GM18502 (cell line): Measurements from ENCODE around the gene PREX1.
"Not testable (repeated sequence)": the region's sequence is repeated elsewhere in the genome, so short reads cannot be mapped to it uniquely, and the experiment has no call there.

ENCODE experiments used
- ATAC-seq: cut with Tn5 transposase; IDR thresholded peaks from one replicate; pipeline ENCODE4 v1.9.1; 2021; ENCODE audit warnings: mild to moderate bottlenecking; ENCODE audit not compliant: unreplicated experiment, poor library complexity

Gene PREX1

DNA sequence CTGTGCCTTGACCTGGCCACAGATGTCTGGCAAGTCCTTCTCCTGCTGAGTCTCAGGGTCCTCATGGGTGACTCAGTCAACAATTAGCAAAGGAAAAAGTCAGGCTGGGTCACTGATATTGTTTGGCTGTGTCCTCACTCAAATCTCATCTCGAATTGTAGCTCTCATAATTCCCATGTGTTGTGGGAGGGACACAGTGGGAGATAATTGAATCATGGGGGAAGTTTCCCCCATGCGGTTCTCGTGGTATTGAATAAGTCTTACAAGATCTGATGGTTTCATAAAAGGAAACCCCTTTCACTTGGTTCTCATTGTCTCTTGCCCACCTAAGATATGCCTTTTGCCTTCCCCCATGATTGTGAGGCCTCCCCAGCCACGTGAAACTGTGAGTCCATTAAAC, 45.7 kb downstream of the PREX1 start:
- no peak for ATAC-seq

DNA sequence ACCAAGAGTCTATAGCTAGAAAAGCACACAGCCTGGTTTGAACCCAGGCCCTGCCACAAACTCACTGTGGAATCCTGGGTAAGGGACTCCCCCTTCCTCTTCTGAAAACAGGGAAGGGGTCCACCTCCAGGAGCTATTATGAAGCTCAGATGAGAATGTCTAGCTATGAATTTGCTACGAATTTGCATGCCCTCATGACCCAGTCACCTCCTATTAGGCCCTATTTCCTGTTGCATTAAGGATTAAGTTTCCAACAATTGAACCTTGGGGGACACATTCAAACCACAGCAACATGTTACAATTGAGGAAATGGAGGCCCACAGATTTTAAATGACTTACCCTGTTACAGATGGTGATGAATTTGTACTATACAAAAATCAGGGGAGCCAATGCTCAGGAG, 46.2 kb downstream of the PREX1 start:
- no peak for ATAC-seq

DNA sequence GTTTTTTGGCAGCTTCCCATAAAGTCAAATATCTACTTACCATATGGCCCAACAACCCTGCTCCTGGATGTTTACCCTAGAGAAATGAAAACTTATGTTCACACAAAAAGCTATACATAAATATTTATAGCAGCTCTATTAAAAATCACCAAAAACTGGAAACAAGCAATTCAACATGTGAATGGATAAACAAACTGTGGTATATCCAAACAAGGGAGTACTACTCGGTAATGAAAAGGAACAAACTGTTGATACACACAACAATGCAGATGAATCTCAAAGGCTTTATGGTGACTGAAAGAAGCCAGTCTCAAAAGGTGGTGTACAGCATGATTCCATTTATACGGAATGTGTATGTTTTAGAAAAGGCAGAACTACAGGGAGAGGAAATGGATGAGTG, 48.4 kb downstream of the PREX1 start:
- ATAC-seq, result no peak

DNA sequence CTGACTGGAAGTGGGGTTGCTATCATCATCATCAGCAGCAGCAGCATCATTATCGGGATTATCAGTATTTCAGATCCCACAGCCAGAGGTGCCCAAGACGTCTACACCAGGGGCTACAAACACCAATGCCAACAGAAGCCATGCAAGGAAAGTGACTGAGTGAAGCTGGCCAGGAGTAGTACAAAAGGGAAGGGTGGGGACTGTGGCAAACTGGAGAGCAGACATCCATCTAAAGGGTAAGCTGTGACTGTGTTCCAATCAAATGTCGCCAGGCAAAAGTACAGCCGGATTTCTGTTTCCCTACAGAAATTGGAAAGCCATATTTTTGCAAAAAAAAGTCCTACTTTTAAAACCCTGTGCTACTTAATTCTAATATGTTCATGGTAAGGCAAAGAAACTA, 50.0 kb downstream of the PREX1 start:
- ATAC-seq, result no peak

DNA sequence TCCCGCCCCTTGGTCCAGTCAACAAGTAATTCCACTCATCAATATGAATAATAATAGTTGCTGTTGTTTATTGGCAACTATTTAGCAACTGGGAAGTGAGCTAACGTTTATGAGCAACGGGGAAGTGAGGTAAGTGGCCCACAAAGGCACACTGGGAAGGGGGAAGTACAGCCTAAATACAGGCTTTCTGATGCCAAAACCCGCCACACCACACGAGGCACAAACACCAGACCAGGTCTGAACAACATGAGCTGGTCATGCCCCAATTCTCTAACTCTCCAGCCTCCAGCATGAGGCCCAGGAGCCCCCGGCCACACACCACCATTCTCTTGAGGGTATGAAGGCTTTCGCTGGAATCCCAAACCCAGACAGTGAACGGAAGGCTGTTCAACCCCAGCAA, 50.8 kb downstream of the PREX1 start:
- ATAC-seq, result no peak

DNA sequence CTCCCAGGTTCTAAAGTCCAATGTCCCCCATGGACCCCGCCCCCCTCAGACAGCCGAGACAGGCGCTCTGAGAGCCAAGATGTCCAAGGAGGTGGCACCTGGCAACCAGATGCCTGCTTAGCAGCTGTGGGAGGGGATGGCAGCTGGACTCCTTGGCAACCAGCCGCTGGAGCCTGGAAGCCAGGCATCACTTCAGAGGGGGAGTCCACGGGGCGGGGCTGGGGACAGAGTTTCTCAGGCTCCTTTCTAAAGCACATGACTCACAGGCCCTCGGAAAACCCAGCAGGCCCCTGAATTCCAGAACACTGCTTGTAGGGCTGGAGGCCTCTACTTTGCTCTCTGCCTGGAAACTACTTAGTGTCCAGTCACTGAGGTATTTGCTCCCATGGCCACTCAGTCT, 51.5 kb downstream of the PREX1 start:
- ATAC-seq, result no peak

DNA sequence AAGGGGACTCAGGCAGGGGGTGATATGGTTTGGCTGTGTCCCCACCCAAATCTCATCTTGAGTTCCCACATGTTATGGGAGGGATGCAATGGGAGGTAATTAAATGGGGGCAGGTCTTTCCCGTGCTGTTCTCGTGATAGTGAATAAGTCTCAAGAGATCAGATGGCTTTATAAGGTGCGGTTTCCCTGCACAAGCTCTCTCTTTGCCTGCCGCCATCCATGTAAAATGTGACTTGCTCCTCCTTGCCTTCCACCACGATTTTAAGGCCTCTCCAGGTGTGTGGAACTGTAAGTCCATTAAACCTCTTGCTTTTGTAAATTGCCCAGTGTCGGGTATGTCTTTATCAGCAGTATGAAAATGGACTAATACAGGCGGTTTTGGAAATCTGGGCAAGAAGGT, 52.3 kb downstream of the PREX1 start:
- not testable (repeated sequence) for ATAC-seq

DNA sequence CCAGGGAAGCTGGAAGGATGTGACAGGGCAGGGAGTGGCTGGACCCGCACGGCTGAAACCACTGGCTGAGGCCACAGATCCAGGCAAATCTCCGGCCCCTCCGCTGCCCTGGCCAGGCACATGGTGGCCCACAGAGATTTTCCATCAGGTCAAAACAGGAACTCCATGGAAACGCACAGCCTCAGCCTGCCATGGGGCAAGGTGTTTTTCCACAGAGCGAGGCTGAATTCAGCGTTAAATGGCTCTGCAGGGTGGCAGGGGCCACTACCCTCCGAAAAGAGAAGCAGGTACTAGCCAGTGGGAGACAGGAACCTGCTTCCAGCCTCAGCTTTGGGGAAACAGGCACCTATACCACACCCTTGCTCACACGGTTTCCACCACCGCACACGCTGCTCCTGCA, 53.1 kb downstream of the PREX1 start:
- ATAC-seq, result no peak

DNA sequence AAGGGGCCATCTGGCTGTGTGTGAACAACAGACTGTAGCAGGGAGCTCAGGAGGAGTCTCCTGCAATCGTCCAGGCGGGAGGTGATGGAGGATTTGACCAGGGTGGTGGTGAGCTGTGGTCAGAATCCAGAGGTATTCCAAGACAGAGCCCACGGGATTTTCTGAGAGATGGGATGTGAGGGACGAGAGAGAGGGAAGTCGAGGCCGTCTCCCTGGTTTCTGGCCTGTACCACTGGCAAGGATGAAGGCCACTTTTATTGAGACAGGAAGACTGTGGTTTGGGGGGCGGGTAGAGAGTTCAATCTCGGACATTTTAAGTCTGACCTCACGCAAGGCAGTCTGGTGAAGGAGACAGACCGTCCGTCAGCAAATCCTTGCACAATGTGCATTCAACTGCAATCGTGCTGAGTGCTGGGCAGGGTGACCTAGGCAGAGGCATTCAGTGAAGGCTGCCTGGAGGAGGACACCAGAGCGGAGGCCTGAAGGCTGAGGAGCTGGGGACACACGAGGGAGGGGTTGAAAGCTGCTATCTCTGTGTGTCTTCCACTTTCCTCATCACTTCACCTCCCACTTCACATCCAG, 53.9 kb downstream of the PREX1 start:
- ATAC-seq, result no peak

DNA sequence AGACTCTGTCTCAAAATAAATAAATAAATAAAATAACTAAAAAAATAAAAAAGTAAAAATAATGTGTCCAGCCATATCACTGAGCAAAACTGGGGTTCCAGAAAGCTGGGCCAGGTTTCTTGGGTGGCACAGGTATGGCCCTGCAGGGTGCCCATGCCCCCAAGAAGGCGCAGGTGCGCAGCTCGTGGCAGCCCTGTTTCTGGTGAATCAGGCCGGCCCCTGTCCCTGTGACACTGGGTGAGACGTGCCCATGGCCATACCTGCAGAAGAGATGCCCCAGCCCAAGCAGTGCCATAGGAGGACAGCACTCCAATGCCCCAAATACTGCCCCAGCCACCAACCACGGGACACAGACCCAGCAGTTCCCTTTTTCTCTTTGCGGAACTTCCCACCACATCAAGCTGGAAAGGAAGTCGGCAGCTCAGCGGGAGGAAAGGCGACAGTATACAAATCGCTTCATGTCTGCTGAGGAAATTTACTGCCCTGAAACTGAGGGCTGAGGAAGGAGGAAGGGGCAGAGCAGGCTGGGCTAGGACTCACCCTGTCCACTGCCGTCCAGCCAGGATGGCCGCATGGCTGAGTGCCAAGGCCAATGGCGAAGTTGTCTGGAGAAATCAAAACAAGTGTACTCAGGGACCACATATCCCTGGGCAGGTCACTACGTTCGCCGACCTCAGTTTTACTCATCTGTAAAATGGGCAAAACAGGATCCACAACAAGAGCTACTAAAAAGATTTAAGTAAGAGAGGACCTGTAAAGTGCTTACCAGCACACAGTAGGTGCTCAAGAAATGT, 55.4 kb downstream of the PREX1 start:
- no peak for ATAC-seq

DNA sequence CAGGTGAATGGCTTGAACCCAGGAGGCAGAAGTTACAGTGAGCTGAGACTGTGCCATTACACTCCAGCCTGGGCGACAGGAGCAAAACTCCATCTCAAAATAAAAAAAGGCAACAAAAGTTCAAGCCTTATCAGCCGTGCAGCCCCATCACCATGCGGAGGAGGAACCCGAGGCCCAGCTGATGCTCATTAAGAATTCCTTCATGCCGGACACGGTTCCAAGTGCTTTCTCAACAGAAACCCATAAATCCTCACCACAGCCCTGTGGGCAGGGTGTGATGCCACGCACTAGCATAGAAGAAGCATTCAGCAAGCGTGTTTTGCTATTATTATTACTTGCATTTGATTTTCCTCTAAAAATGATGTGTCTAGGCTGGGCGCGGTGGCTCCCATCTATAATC, 56.3 kb downstream of the PREX1 start:
- no peak for ATAC-seq

DNA sequence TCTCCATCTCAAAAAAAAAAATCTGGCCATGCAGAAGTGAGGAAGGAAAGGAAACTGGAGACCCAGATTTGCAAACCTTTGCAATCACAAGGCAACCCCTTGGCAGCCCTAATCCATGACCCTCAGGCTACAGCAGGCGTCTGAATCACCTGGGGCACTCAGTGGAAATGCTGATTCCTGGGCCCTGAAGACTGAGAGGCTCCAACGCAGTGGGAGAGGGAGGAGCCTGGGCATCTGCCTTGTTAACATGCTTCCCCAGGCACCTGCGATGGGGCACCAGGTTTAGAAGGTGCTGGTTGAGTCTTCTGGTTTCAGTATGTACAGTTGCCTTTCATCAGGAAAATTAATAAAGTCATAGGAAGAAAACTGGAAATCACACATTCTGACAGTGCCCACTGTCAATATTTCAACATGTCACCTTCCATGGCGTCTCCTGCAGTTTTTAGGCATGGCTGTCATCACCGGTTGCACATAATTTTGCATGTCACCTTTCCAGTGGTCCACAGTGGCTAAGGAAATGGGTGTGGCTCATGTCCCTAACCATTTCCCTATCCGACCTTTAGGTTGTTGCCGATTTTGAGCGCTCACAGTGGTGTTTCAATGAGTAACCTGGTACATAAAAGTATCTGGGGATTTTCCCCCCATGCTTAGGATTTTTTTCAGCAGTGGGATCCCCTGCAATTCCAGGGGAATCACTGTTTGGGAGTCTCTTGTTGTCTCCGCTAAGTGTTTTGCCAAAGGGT, 56.9 kb downstream of the PREX1 start:
- ATAC-seq, result no peak

DNA sequence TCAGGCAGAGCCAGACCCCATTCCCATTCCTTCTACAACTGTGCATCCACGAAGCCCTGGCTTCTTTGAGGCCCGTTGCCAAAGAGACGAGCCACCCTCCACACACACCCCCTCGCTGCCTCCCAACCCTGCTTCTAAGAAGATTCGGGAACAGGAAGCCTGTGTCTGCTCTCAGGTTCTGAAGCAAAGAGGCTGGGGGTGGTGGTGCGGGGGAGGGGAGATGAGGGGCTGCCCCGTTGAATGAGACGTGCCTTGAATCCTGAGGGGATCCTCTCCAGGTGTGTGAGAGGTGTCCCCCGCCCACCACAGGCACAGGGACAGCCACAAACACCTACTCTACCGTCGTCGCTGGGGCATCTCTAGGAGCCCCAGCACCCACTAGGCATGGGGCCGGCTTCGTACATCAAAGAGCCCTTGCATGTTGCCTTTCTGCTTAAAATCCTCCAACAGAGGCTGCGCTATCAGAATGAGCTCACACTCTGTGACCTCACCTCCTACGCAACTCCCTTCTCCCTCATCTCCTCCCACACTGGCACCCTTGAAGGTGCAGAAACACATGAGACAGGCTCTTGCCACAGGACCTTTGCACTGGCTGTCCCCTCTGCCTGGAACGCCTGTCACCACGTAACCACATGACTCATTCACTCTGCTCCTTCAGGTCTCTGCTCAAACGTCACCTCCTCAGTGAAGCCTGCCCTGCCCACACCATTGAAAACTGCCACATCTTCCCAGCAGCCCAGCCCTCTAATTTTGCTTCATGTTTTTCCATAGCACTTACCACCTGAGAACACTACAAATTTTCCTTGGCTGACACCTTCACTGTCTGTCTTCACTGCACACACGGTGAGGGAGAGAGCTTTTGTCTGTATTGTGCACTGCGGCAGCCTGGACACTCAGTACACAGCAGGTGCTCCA, 58.5 kb downstream of the PREX1 start:
- ATAC-seq, result no peak

DNA sequence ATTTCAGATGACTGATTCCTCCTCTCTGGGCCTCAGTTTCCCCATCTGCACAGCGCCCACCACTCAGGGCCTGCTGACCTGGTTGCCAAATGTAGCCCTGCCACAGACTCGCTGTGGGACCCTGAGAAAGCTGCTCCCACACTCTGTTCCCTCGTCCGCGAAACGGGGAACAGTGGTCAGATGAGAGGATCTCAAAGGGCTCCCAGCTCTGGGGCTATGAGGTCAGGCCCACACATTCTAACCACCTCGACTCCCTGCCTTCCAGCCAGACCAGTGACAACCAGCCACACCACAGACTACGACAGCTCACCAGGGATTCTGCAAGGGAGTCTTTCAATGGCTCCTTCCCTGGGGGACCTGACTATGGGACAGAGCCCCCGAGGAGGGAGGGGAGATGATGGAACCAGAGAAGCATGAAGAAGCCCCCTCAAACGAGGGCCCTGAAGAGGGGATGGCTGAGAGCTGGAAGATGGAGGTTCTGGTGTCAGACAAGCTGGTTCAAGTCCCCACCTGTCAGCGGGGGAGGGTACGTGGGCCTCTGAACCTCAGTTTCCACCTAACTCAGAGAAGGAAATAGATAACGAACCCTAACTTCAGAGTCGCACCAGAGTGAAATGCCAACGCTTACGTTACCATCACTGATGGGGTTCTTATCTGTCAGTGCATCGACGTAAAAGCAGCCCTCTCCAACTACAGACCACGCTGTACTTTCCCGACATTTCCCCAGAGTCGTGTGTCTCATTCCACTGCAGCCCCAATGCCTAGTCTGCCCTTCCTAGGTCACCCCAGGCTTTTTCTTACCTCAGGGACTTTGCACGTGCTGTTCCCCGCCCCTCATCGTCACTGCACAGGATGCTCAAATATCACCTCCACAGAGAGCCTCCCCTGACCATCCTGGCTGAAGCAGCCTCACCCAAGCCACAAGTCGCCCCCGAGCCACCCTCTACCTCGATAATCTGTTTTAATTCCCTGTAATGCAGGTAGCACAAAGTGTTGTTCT, 60.5 kb downstream of the PREX1 start:
- no peak for ATAC-seq

DNA sequence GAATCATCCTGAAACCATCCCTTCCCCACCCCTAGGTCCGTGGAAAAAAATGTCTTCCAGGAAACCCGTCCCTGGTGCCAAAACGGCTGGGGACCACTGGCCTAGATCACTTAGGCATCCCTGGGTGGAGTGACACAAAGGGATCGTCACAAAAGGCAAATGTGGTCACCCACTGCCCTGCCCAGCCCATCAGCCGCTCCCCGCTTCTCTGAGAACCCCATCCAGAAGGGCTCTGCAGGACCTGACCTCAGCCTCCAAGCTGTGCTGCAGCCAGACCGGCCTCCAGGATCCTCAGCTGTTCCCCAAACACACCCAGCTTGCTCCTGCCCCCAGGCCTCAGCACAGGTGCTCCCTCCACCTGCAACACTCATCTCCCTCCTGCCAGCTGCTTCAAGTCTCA, 61.6 kb downstream of the PREX1 start:
- ATAC-seq, result no peak

DNA sequence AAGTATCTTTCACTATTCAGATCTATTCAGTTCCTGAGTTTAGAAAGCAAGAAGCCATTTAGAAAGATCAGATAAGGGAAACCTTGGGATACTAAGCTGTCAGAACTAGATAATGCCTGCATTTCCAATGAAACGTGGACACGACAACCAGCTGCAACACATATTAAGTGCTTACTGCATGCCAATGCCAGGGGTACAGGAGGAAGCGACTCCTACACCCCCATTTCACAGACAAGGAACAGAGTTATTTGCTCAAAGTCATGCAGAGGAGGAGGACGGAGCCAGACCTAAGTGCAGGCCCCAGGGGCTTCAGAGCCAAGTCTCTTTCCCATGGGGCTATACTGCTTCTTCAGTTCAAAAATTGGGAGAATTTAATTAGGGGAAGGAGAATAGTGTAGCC, 62.4 kb downstream of the PREX1 start:
- no peak for ATAC-seq

DNA sequence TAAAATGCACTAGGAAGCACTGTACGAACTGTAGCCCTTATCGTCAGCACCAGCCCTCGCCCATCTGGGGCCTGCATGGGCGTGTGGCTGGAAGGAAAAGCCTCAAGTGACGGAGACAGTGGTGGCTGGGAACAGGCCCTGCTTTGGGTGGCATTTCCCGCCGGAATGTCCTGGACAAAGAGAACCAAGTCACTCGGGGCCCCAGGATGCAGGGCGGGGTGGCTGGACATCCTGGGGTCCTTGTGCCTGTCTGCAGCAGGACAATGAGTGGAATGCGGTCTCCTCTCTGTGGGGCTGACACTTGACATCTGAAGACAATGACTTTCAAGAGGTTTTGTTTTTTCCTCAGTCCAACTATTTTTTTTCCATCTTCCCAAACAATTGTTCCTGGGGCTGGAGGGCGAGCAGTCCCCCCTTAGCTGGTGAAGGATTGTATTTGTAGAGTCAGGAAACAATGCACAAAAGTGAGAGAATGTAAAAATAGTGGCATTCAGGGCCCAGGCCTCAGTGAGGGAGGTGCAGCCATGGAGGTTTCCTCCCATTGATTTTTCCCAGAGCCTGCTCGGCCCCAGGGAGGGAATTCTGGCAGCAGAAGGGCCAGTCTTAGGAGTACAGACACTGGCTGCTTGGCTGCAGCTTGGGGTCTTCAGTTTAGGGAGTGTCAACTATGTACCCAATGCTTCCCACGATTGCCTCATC, 64.4 kb downstream of the PREX1 start:
- no peak for ATAC-seq

DNA sequence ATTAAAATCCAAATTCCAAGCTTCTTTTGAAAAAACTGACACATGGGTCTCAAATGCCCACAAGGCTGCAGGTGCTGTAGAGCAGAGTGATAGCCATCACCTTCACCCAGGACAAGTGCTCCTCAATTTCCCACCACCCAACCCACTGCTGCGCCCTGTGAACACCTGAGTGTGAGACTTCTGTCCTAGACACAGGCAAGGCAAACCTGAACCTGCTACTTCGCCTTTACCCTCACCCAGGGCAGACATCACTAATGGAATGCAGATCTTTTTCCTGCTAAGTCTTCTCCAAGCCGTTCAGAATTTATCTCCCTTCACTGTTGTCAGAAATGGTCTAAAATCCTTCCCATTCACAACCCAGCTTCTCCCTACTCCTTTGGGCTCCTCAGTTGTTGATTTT, 65.9 kb downstream of the PREX1 start:
- no peak for ATAC-seq
